ENCODE measurements around the gene CTXN2. TPM values are rescaled to one million over a fixed set of nuclear protein-coding genes. Genes with fewer than 3 reads are reported as not detected.

The CTXN2 gene
- total and polyA plus RNA-seq, 10 of the 15 experiments (the other 5 are each of a cell fraction or from before 2014, with no cell fraction given) = 0.01 to 0.09 TPM; not detected in 8

GRCh38 chr15:48153526-48153925 is 37.9 kb upstream of the CTXN2 start:
- H3K36me3 ChIP-seq (ENCODE audit: control insufficient read depth in 2 of 2, insufficient read depth in 2 of 2, low read length in 1 of 2) = peaks cover 0 to 5% of the 10 kb centered on the region in 2 experiments; a peak in 3 of 4 replicates
- H3K9ac ChIP-seq (ENCODE audit: control insufficient read depth, insufficient read depth, low read length) = no peak overlapping the region
- no peak overlapping the region for H3K4me2 ChIP-seq (ENCODE audit: control insufficient read depth, insufficient read depth)
- no peaks in the 10 kb centered on the region for H4K20me1 ChIP-seq (ENCODE audit: control insufficient read depth, insufficient read depth)
- POLR2A ChIA-PET = interaction anchor here (1.2 kb wide), 1 partner anchor 180 kb away, joined by 4 read pairs; no protein-coding TSS in a partner anchor
- no peak for DNase-seq (ENCODE audit: low read depth, low spot score)
- no peaks in the 10 kb centered on the region for H3K4me1 ChIP-seq (ENCODE audit: control insufficient read depth, insufficient read depth, low read length)
- peak; percentile 59 for FAIRE-seq
- no peak overlapping the region for H3K4me3 ChIP-seq
- H3K27ac ChIP-seq (ENCODE audit: control insufficient read depth, insufficient read depth) = no peak overlapping the region
- H3K9me3 ChIP-seq (replicated peaks; ENCODE audit: control insufficient read depth, insufficient read depth, low read length) = no peaks in the 10 kb centered on the region
- in situ Hi-C loops (cut with MboI) (loop anchor here (25.0 kb wide), 1 partner anchor 659 kb away; the partner anchor contains the start of gene CEP152), intact Hi-C loops (cut with micrococcal nuclease; ENCODE audit: unreplicated experiment) (no loop called here)
- peak; percentile 60 for ATAC-seq
- H3K27me3 ChIP-seq (replicated peaks in 1 of 2; ENCODE audit: control insufficient read depth in 2 of 2, insufficient read depth in 2 of 2, low read length in 1 of 2) = no peaks in the 10 kb centered on the region
- RAD21 ChIA-PET (ENCODE audit: unreplicated experiment) = interaction anchor here (0.8 kb wide), 2 partner anchors 24 to 29 kb away, joined by 3 read pairs; no protein-coding TSS in a partner anchor
- 92% methylated on average over 2 of the region's 2 CpGs for WGBS (ENCODE audit: insufficient coverage, insufficient replicate concordance, low lambda C conversion rate, missing lambda C conversion rate)
- CTCF ChIA-PET = interaction anchor here (0.8 kb wide), 1 partner anchor 21 kb away, joined by 3 read pairs; no protein-coding TSS in a partner anchor
- TF ChIP-seq IKZF2 (IDR thresholded peaks at IDR 0.05) (peak in 1 of 2 experiments; percentile 39; a peak in 1 of 4 replicates), MTA2 (IDR thresholded peaks at IDR 0.05; ENCODE audit: low read depth) (peak; percentile 91), CBFB (IDR thresholded peaks at IDR 0.05; ENCODE audit: low read depth) (no peak)
- SMC1A ChIA-PET (ENCODE audit: uncharacterized antibody, unreplicated experiment) = interaction anchor here (0.7 to 1.9 kb wide), 2 partner anchors 17 to 986 kb away, joined by 3 to 4 read pairs; no protein-coding TSS in a partner anchor
- no TSS peak for BruUV-seq (replicated peaks)
- no peaks in the 10 kb centered on the region for H3K79me2 ChIP-seq (ENCODE audit: control insufficient read depth, insufficient read depth, low read length)
- H2AFZ ChIP-seq (ENCODE audit: control insufficient read depth, low read depth, low read length) = no peak overlapping the region

GRCh38 chr15:48168616-48169015 is 22.8 kb upstream of the CTXN2 start:
- H3K4me1 ChIP-seq (ENCODE audit: control insufficient read depth, insufficient read depth, low read length) = no peaks in the 10 kb centered on the region
- no peak overlapping the region for H3K4me2 ChIP-seq (ENCODE audit: control insufficient read depth, insufficient read depth)
- H3K9ac ChIP-seq (ENCODE audit: control insufficient read depth, insufficient read depth, low read length) = no peak overlapping the region
- H3K79me2 ChIP-seq (ENCODE audit: control insufficient read depth, insufficient read depth, low read length) = peaks cover 15% of the 10 kb centered on the region
- no peak for TF ChIP-seq ATF7 (IDR thresholded peaks at IDR 0.05; ENCODE audit: low read depth)
- no peak for TF ChIP-seq CUX1 (IDR thresholded peaks at IDR 0.05; ENCODE audit: insufficient replicate concordance, low read depth, low read length)
- TF ChIP-seq BMI1 (IDR thresholded peaks at IDR 0.05; ENCODE audit: borderline replicate concordance) = no peak
- TF ChIP-seq ESRRA (IDR thresholded peaks at IDR 0.05; ENCODE audit: low read length) = no peak
- no peak for TF ChIP-seq HCFC1 (IDR thresholded peaks at IDR 0.05; ENCODE audit: low read length)
- TF ChIP-seq NRF1 (conservative IDR thresholded peaks at IDR 0.05; ENCODE audit: low read depth, low read length) = no peak
- TF ChIP-seq SREBF1 (IDR thresholded peaks at IDR 0.05; ENCODE audit: low read length) = no peak
- TF ChIP-seq CHD2 (IDR thresholded peaks at IDR 0.05; ENCODE audit: borderline replicate concordance, low read depth, low read length) = no peak
- no peak for TF ChIP-seq MYC (IDR thresholded peaks at IDR 0.05; ENCODE audit: insufficient read depth, insufficient read length, insufficient replicate concordance, low read length, severe bottlenecking)
- H3K4me3 ChIP-seq = no peak overlapping the region
- H2AFZ ChIP-seq (ENCODE audit: control insufficient read depth, low read depth, low read length) = no peak overlapping the region
- ChIA-PET RAD21 (ENCODE audit: unreplicated experiment) (no interaction called here), CTCF (no interaction called here), POLR2A (no interaction called here), SMC1A (ENCODE audit: uncharacterized antibody, unreplicated experiment) (interaction anchor here (2.5 kb wide), 1 partner anchor 9 kb away, joined by 8 read pairs; the partner anchor contains the start of gene MYEF2)
- H3K27me3 ChIP-seq (replicated peaks in 1 of 2; ENCODE audit: control insufficient read depth in 2 of 2, insufficient read depth in 2 of 2, low read length in 1 of 2) = no peaks in the 10 kb centered on the region
- BruUV-seq (replicated peaks) = no TSS peak
- ATAC-seq (no peak), DNase-seq (ENCODE audit: low read depth, low spot score) (no peak), FAIRE-seq (no peak)
- in situ Hi-C loops (cut with MboI) = loop anchor here (25.0 kb wide), 1 partner anchor 644 kb away; the partner anchor contains the start of gene CEP152
- peaks cover 3% of the 10 kb centered on the region; the same call in 2 of the 3 replicates for H3K9me3 ChIP-seq (replicated peaks; ENCODE audit: control insufficient read depth, insufficient read depth, low read length)
- no peak overlapping the region for H3K27ac ChIP-seq (ENCODE audit: control insufficient read depth, insufficient read depth)
- H3K36me3 ChIP-seq (ENCODE audit: control insufficient read depth in 2 of 2, insufficient read depth in 2 of 2, low read length in 1 of 2) = peaks cover 0 to 13% of the 10 kb centered on the region in 2 experiments; a peak in 2 of 4 replicates
- 63% methylated on average over 3 of the region's 3 CpGs for WGBS (ENCODE audit: insufficient coverage, insufficient replicate concordance, low lambda C conversion rate, missing lambda C conversion rate)
- H4K20me1 ChIP-seq (ENCODE audit: control insufficient read depth, insufficient read depth) = no peaks in the 10 kb centered on the region
- intact Hi-C loops (cut with micrococcal nuclease; ENCODE audit: unreplicated experiment) = no loop called here
